AG08395 (cell line): ENCODE results near the gene PRAME.

Experiments used
- DNase-seq: peaks from one replicate; pipeline ENCODE4 v3.0.0; 2012; ENCODE audit warnings: mixed read lengths, low spot score

PRAME gene

DNA sequence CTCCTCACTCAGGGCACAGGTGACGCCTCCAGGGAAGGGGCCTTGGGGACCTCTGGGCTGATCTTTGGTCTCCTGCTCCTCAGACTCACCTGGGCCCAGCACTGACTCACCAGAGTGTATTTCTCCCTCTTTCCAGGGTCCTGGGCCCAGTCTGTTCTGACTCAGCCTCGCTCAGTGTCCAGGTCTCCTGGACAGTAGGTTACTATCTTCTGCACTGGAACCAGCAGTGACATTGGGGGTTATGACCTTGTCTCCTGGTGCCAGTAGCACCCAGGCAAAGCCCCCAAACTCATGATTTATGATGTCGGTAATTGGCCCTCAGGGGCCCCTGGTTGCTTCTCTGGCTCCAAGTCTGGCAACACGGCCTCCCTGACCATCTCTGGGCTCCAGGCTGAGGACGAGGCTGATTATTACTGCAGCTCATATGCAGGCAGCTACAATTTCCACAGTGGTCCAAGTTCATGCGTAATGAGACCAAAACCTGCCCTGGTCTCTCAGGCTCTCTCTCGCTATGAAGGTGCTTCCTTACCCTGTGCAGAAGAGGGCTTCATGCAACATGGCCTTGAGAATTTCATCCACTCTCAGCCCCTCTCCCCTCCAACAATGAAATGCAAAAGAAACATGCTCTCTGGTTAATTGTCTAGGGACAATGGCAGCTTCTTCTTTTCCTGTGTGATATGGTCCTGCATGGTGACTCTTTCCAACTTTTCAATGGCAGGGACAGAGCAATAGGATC, 21.0 kb upstream of the PRAME start:
- DNase-seq: no peak

DNA sequence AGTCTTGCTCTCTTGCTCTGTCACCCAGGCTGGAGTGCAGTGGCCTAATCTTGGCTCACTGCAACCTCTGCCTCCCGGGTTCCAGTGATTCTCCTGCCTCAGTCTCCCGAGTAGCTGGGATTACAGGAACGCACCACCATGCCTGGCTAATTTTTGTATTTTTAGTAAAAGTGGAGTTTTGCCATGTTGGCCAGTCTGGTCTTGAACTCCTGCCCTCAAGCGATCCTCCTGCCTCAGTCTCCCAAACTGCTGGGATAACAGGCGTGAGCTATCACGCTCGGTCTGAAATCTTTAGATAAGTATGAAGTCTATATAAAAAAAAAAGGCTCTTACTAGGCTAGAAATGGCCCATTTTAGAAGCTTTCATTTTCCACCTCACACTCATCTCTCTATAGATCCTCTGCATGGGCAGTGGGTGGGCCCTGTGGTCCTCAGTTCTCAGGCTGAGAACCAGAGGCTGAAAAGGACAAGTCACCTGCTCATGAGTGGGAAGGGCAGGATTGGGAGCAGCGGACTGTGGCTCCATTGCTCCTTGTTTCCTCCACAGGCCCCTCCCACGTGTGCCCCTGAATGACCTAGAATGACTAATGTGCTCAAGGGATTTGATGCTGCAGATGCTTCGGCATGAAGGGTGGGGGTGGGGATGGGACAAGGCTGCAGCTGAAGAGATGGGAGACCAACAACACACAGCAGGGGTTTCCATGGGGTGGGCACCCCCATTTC, 19.8 kb upstream of the PRAME start:
- peak; percentile 38 for DNase-seq

DNA sequence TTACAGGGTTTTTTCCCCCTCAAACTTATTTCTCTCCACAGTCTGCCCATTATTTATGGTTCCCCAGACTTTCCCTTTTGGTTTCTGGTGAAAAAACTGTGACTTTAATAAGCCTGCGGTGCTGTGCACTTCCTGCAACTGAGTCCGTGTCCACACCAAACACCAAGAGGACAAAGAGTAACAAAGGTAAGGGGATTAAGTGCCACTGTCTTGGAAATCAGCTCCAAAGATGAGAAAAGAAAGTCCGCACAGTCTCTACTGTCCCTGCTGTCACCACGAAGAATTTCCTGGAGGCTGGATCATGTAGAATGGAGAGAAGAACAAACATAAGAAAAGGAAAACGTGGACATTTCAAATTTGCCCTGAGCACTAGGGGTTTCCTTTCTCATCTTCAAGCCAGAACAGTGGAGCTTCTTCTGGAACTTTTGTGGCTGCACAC, 17.9 kb upstream of the PRAME start:
- DNase-seq: no peak

- DNase-seq: peak; percentile 71
These were observed 17.4 kb upstream of the PRAME start for GRCh38 chr22:22576244-22576988.

- DNase-seq: no peak
These were observed 15.3 kb upstream of the PRAME start for GRCh38 chr22:22574361-22574760.

GRCh38 chr22:22573047-22573889, 14.2 kb upstream of the PRAME start:
- no peak for DNase-seq

DNA sequence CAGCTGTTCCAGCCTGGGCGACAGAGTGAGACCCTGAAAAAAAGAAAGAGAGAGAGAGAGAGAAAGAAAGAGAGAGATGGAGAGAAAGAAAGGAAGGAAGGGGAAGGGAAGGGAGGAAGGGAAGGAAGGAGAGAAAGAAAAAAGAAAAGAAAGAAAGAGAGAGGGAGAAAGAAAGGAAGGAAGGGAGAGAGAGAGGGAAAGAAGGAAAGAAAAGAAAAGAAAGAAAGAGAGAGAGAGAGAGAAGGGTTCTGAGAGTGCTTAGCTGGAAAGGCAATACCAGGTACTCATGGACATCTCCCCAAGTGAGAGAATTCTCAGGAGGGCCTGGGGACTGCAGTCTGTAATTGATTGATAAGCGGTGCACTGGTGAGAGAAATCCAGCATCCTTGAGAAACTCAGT, 12.8 kb upstream of the PRAME start:
- no peak for DNase-seq

DNA sequence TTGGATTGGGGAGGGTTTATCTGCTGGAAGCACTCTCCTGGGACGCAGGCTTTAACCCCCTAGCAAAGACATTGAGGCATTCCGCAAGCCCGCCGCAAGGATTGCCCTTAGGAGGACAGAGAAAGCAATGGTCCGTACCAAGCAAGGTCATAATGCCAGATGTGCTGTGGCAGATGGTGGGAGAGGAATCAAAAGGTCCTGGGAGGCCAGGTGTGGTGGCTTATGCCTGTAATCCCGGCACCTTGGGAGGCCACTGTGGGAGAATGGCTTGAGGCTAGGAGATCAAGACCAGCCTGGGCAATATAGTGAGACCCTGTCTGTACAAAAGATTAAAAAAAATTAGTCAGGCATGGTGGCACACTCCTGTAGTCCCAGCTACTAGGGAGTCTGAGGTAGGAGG, 12.4 kb upstream of the PRAME start:
- no peak for DNase-seq

GRCh38 chr22:22569218-22569617, 10.2 kb upstream of the PRAME start:
- no peak for DNase-seq

DNA sequence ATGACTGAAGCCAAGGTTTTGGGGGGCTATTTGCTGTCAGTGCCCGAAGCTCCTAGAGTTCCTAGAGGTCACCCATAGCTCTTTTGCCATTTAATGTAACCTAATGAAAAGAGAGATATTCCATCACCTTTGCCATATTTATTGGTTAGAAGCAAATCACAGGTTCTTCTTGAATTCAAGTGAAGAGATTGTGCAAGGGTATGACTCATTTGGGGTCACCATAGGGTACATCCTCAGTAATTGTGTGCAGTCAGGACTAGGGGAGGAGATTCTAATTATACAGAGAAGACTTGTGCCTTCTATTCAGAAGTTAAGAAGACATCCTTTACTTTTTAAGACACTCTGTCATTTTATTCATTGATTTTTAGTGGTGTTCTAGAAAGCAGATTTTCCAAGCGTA, 6.9 kb upstream of the PRAME start:
- DNase-seq: no peak

DNA sequence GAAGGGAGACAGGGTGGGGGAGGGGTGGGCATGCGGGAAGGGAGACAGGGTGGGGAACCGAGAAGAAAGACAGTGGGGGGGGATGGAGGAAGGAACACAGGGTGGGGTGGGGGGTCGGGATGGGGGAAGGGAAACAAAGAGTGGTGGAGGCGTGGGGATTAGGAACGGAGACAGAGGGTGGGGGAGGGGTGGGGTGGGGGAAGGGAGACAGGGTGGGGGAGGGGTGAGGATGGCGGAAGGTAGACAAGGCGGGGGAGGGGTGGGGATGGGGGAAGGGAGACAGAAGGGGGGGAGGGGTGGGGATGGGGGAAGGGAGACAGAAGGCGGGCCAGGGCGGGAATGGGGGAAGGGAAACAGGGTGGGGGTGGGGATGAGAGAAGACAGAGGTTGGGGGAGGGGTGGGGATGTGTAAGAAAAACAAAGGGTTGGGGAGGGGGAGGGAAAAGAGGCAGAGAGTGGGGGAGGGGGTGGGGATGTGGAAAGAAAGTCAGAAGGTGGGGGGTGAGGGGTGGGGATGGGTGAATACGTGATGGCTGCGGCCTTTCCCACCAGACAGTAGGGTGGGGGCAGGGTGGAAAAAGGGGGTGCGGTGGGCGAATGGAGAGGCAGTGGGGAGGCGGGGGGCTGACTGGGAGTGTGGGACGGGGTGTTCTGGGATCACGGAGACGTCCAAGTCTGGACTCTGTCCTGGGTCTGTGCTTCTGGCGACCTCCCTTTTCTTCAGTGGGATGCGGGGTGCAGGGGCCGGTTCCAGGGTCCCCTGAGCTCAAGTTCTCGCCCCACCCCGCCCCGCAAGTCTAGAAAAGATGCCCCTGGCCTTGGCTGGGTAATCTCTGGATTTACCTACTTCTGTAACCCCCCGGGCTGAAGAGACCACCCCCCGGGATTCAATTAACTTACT, 744 bp downstream of the PRAME start:
- no peak for DNase-seq

GRCh38 chr22:22556995-22557925, 1.8 kb downstream of the PRAME start:
- DNase-seq: no peak

- DNase-seq: no peak
These were observed 2.5 kb downstream of the PRAME start for GRCh38 chr22:22556578-22556977.

DNA sequence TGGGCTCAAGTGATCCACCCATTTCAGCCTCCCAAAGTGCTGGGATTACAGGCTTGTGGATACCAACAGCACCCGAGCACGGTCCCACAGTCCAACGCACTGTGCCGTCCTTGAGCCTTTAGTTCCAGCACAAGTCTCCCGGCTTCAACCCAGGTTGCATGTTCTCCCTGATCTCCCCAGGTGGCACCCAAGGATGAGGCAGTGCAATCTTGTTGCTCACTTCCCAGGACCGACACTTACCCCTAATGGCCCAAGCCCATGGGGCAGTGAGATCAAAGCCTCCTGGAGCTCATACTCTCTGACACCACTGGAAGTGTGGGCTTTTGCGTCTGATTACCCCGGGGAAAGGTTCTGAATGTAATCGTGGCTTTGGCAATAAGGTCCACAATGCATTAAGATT, 3.5 kb downstream of the PRAME start:
- DNase-seq: no peak

- no peak for DNase-seq
These were observed 4.3 kb downstream of the PRAME start for GRCh38 chr22:22554587-22555284.

DNA sequence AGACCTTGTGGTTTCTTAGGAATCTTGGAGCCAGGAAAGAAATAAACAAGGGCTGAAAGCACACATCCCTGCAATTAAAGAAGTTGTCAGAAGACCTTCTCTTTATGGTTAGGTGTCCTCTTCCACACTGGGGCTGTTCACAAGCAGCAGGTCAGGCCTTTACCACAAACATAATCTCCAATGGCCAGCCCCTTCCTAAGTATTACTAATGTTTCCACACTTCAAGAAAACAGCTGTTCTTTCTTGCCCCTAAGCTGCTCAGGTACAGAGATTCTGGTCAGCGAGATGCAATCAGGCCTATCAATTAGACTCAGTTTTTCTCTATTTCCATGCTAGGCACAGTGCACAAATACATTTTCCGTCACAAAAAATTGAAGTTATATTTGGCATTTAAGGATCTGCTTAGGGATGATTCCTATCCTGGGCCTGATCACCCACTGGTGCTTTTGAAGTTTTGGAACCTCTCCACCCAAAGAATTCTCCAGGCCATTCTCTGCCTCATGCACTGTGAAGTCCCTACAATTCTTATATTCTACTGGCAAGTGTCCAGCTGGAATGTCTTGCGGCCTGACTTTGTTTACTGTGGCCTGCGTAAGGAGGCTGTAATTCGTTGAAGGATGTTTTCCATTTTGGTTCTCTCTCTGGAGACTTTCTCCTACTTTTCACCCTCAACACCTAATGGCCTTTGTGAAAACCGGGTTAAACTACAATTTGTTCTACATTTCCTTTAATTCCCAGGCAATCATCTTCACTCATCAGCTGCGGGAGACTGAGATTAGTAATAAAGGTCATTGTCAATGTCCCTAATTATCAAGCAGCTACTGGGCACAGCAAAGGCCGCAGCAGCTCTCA, 5.1 kb downstream of the PRAME start:
- no peak for DNase-seq

GRCh38 chr22:22553141-22553540, 5.9 kb downstream of the PRAME start:
- no peak for DNase-seq

DNA sequence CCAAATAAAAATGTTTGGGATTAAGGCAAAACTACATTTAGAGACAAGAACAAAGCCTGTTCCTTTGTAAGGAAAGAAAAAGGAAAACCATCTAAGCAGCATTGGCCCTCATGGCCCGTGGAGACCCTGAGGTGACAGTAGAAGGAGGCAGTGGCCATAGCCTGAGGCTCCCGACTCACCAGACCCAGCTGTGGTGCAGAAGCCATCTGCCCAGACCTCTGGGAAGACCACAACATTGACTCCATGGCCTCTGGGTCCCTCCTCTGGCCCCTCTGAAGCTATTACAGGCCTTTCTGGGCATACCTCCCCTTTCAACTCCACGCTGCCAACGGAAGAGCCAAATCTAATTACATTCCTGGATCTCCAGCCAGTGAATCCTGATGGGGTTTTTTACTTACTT, 6.4 kb downstream of the PRAME start:
- DNase-seq: no peak
